ENCODE results near the gene CAPN2. TPM values are rescaled to one million over a fixed set of nuclear protein-coding genes. Genes with fewer than 3 reads are reported as not detected.

Gene CAPN2
- polyA plus RNA-seq, 1 of the 3 experiments (the other 2 are of a cell fraction): 208 TPM

DNA sequence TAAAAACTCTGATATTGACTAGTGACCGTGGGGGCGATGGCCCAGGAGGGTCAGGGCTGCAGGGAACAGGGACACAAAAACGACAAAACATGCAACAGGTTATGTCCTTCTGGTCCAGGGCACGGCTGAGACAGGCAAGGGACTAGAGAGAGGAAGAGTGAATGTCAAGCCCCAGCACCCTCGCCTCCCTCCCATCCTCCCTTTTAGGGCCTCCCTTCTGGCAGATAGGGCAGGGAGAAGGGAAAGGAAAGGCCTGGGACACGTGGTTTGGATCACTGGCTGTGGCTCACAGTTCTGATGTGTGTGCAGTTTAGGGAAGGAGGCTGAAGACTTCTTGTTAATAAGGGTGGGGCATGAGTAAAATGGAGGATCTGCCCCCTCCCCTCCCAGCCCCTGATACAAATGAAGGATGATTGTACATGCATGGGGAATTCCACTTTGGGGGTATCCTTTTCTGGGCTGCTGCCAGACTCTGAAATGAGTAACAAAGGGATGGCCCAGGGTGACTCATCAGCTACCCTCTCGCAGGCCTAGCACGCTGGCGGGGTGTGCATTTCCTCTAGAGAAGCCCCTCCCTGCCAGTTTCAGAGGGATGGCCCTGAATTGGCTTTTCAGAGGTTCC is 14.2 kb downstream of the CAPN2 start (continued):
- TF ChIP-seq, protein P1, sequence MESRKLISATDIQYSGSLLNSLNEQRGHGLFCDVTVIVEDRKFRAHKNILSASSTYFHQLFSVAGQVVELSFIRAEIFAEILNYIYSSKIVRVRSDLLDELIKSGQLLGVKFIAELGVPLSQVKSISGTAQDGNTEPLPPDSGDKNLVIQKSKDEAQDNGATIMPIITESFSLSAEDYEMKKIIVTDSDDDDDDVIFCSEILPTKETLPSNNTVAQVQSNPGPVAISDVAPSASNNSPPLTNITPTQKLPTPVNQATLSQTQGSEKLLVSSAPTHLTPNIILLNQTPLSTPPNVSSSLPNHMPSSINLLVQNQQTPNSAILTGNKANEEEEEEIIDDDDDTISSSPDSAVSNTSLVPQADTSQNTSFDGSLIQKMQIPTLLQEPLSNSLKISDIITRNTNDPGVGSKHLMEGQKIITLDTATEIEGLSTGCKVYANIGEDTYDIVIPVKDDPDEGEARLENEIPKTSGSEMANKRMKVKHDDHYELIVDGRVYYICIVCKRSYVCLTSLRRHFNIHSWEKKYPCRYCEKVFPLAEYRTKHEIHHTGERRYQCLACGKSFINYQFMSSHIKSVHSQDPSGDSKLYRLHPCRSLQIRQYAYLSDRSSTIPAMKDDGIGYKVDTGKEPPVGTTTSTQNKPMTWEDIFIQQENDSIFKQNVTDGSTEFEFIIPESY (IDR thresholded peaks at IDR 0.05; ENCODE audit: borderline replicate concordance, low read depth): peak; percentile 53; the same call in 1 of the 2 replicates
- no peak for TF ChIP-seq RFX5 (IDR thresholded peaks at IDR 0.05; ENCODE audit: low read length)
- peak; percentile 49; the same call in 1 of the 2 replicates for TF ChIP-seq POLR2AphosphoS5 (IDR thresholded peaks at IDR 0.05; ENCODE audit: low read depth, low read length)
- TF ChIP-seq, protein P2, sequence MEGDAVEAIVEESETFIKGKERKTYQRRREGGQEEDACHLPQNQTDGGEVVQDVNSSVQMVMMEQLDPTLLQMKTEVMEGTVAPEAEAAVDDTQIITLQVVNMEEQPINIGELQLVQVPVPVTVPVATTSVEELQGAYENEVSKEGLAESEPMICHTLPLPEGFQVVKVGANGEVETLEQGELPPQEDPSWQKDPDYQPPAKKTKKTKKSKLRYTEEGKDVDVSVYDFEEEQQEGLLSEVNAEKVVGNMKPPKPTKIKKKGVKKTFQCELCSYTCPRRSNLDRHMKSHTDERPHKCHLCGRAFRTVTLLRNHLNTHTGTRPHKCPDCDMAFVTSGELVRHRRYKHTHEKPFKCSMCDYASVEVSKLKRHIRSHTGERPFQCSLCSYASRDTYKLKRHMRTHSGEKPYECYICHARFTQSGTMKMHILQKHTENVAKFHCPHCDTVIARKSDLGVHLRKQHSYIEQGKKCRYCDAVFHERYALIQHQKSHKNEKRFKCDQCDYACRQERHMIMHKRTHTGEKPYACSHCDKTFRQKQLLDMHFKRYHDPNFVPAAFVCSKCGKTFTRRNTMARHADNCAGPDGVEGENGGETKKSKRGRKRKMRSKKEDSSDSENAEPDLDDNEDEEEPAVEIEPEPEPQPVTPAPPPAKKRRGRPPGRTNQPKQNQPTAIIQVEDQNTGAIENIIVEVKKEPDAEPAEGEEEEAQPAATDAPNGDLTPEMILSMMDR (IDR thresholded peaks at IDR 0.05): no peak
- TF ChIP-seq YY1 (IDR thresholded peaks at IDR 0.05; ENCODE audit: low read depth): no peak
- TF ChIP-seq EP300 (IDR thresholded peaks at IDR 0.05; ENCODE audit: borderline replicate concordance in 1 of 2, low read depth in 1 of 2, low read length in 1 of 2): peak in 1 of 2 experiments; percentile 85; a peak in 2 of 4 replicates
- peak; percentile 98 for TF ChIP-seq JUND (IDR thresholded peaks at IDR 0.05)
- TF ChIP-seq, protein P3, sequence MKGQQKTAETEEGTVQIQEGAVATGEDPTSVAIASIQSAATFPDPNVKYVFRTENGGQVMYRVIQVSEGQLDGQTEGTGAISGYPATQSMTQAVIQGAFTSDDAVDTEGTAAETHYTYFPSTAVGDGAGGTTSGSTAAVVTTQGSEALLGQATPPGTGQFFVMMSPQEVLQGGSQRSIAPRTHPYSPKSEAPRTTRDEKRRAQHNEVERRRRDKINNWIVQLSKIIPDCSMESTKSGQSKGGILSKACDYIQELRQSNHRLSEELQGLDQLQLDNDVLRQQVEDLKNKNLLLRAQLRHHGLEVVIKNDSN (IDR thresholded peaks at IDR 0.05; ENCODE audit: borderline replicate concordance, low read depth): peak; percentile 77; the same call in 1 of the 2 replicates

GRCh38 chr1:223727541-223727940 is 15.2 kb downstream of the CAPN2 start:
- H3K4me1 ChIP-seq (ENCODE audit: control insufficient read depth in 1 of 2, insufficient read depth in 2 of 2, low read depth in 1 of 2, low read length in 1 of 2): peaks cover 47 to 51% of the 10 kb centered on the region in 2 experiments
- peak overlapping the region; percentile 74 to 87; a peak in 3 of 4 replicates for H3K27ac ChIP-seq (ENCODE audit: low read depth in 2 of 2, low read length in 1 of 2)
- H3K9me2 ChIP-seq: no peaks in the 10 kb centered on the region
- H3K4me3 ChIP-seq (ENCODE audit: low read depth in 2 of 2, low read length in 1 of 2): no peak overlapping the region
- no peak overlapping the region for H2AFZ ChIP-seq (ENCODE audit: low read depth)
- no peaks in the 10 kb centered on the region for H3K9me3 ChIP-seq
- peaks cover 98% of the 10 kb centered on the region for H3K79me2 ChIP-seq (ENCODE audit: insufficient read depth)
- peak overlapping the region; percentile 64 for H3K4me2 ChIP-seq
- 79% methylated on average over 4 of the region's 4 CpGs for WGBS (ENCODE audit: low lambda C conversion rate)
- H3K27me3 ChIP-seq (ENCODE audit: insufficient read depth): no peaks in the 10 kb centered on the region
- H4K20me1 ChIP-seq (ENCODE audit: insufficient read depth): peaks cover 33% of the 10 kb centered on the region
- peaks cover 50% of the 10 kb centered on the region for H3F3A ChIP-seq (replicated peaks; ENCODE audit: insufficient read depth)
- TF ChIP-seq TAF1 (IDR thresholded peaks at IDR 0.05; ENCODE audit: borderline replicate concordance, low read depth, low read length) (no peak), SMC3 (IDR thresholded peaks at IDR 0.05; ENCODE audit: low read depth, low read length) (no peak), YY1 (IDR thresholded peaks at IDR 0.05; ENCODE audit: low read depth) (no peak), FOXM1 (IDR thresholded peaks at IDR 0.05; ENCODE audit: low read depth) (no peak), POLR2AphosphoS5 (IDR thresholded peaks at IDR 0.05; ENCODE audit: low read depth, low read length) (no peak), RXRA (IDR thresholded peaks at IDR 0.05; ENCODE audit: borderline replicate concordance, low read depth) (no peak), CHD2 (IDR thresholded peaks at IDR 0.05; ENCODE audit: low read length, partially characterized antibody) (no peak), FOSL2 (IDR thresholded peaks at IDR 0.05; ENCODE audit: borderline replicate concordance, low read depth) (no peak)
- TF ChIP-seq, protein P2 (IDR thresholded peaks at IDR 0.05): no peak
- peaks cover 17 to 25% of the 10 kb centered on the region in 2 experiments for H3K36me3 ChIP-seq (replicated peaks in 1 of 2; ENCODE audit: control insufficient read depth in 1 of 2, insufficient read depth in 2 of 2, low read length in 1 of 2)
- DNase-seq: no peak
- H3K9ac ChIP-seq: 0 out of 2 replicates have a peak overlapping the region, but pooled peaks have one; percentile 54
- ChIA-PET CTCF (interaction anchor here (0.9 to 5.7 kb wide), 3 partner anchors 11 to 29 kb away, joined by 3 to 45 read pairs (median 5); no protein-coding TSS in a partner anchor), POLR2A (interaction anchor here (1.4 kb wide), 1 partner anchor 15 kb away, joined by 3 read pairs; the partner anchor contains the start of gene CAPN2)
